Gastroesophageal sphincter (tissue), 4 donors: ENCODE results near the gene DDX1. TPM values are rescaled to one million over a fixed set of nuclear protein-coding genes. Genes with fewer than 3 reads are reported as not detected.

ENCODE experiments used
- ATAC-seq: fragments of 150-250 bp; one replicate; pipeline ENCODE4 v1.9.1; 2016; ENCODE audit warnings: mild to moderate bottlenecking, moderate library complexity
- H3K27ac ChIP-seq, 4 donors: fragments of 200-600 bp; sonication (generic) in 3 of 4; 1 replicate in 3 of 4; 2 replicates in 1 of 4; pipeline ENCODE4 v1.5.1; 2016 to 2019
- H3K27me3 ChIP-seq: fragments of 200-600 bp; sonication (generic); one replicate; pipeline ENCODE4 v1.5.1; 2019
- H3K36me3 ChIP-seq, 2 donors: fragments of 200-600 bp; sonication (generic); one replicate each; pipeline ENCODE4 v1.5.1; 2019; ENCODE audit warnings: control low read depth in 1 of 2
- H3K4me1 ChIP-seq, 3 donors: fragments of 200-600 bp; sonication (generic); 1 replicate in 2 of 3; 2 replicates in 1 of 3; pipeline ENCODE4 v1.5.1; 2016 to 2019; ENCODE audit warnings: control low read depth in 2 of 3
- H3K4me3 ChIP-seq, 2 donors: fragments of 200-600 bp; sonication (generic); one replicate each; pipeline ENCODE4 v1.5.1; 2019; ENCODE audit warnings: mild to moderate bottlenecking in 1 of 2, moderate library complexity in 1 of 2
- H3K9me3 ChIP-seq, 3 donors: fragments of 200-600 bp; sonication (generic); one replicate each; pipeline ENCODE4 v1.5.1; 2017 to 2019; ENCODE audit warnings: control low read depth in 2 of 3
- CTCF ChIP-seq, 4 experiments: fragments of 200-600 bp in 2 of 4; fragments of 450-650 bp in 2 of 4; sonication (generic) in 1 of 4; IDR thresholded peaks; one replicate each; pipeline ENCODE4 v1.5.1; 2017 to 2019; ENCODE audit warnings: antibody characterized with exemption in 4 of 4, mild to moderate bottlenecking in 2 of 4, moderate library complexity in 2 of 4
- EP300 ChIP-seq: sonication (generic); formaldehyde crosslinking; IDR thresholded peaks from one replicate; pipeline ENCODE4 v1.6.1; 2017; ENCODE audit warnings: antibody characterized with exemption, mild to moderate bottlenecking
- POLR2A ChIP-seq, 2 donors: fragments of 450-650 bp; IDR thresholded peaks; one replicate each; pipeline ENCODE4 v1.6.1; 2017; ENCODE audit warnings: antibody characterized with exemption in 2 of 2, mild to moderate bottlenecking in 2 of 2, moderate library complexity in 1 of 2
- POLR2AphosphoS5 ChIP-seq: sonication (generic); formaldehyde crosslinking; IDR thresholded peaks from one replicate; pipeline ENCODE4 v1.6.1; 2017; ENCODE audit warnings: antibody characterized with exemption
- WGBS, 2 donors: methylation state at CpG; one replicate each; pipeline ENCODE4 v1.1.5; 2018; ENCODE audit warnings: low coverage in 1 of 2; 5-methylcytosine and 5-hydroxymethylcytosine counted together
- total RNA-seq, 4 donors: library from RNA; depleted of rRNA; stranded (reverse); fragments of >200 nt; gene quantifications; one replicate each; pipeline ENCODE4 v1.1.0, GENCODE V29; 2016

The DDX1 gene
- total RNA-seq, 4 donors from 2014 or later, result 66.7 to 88.9 (median 67.4) TPM

GRCh38 chr2:15596968-15597367 lies 5.3 kb downstream of the DDX1 start:
- 73 to 77% methylated on average over 4 of the region's 4 CpGs for WGBS, 2 donors
- Histone ChIP-seq H3K4me1 (peaks cover 0 to 28% (median 13%) of the 10 kb centered on the region in 3 donors), H3K36me3 (peaks cover 15 to 69% of the 10 kb centered on the region in 2 donors), H3K27me3 (no peaks in the 10 kb centered on the region), H3K4me3 (no peak overlapping the region), H3K27ac (no peak overlapping the region), H3K9me3 (no peaks in the 10 kb centered on the region)
- no peak for ATAC-seq
- no peak for TF ChIP-seq EP300
- no peak for TF ChIP-seq POLR2A (IDR thresholded peaks at IDR 0.05)
- TF ChIP-seq POLR2AphosphoS5, result no peak
- TF ChIP-seq CTCF (IDR thresholded peaks at IDR 0.05), result no peak

- Histone ChIP-seq H3K27ac (no peak overlapping the region), H3K36me3 (peaks cover 15 to 99% of the 10 kb centered on the region in 2 donors), H3K4me1 (peaks cover 0 to 2% (median 0%) of the 10 kb centered on the region in 3 donors), H3K9me3 (no peaks in the 10 kb centered on the region), H3K27me3 (no peaks in the 10 kb centered on the region), H3K4me3 (no peak overlapping the region)
- no peak for ATAC-seq
- 88 to 100% methylated on average over 1 of the region's 1 CpG for WGBS, 2 donors
- TF ChIP-seq CTCF (IDR thresholded peaks at IDR 0.05), result no peak
- no peak for TF ChIP-seq POLR2AphosphoS5
- no peak for TF ChIP-seq EP300
- no peak for TF ChIP-seq POLR2A (IDR thresholded peaks at IDR 0.05)
These were observed 8.3 kb downstream of the DDX1 start for GRCh38 chr2:15599994-15600393.

- no peak for ATAC-seq
- Histone ChIP-seq H3K36me3 (peaks cover 24 to 100% of the 10 kb centered on the region in 2 donors), H3K9me3 (no peaks in the 10 kb centered on the region), H3K4me3 (no peak overlapping the region), H3K27me3 (no peaks in the 10 kb centered on the region), H3K27ac (no peak overlapping the region), H3K4me1 (no peaks in the 10 kb centered on the region)
- WGBS, 2 donors, result 86 to 100% methylated on average over 1 of the region's 1 CpG
- TF ChIP-seq EP300 (no peak), POLR2A (IDR thresholded peaks at IDR 0.05) (no peak), CTCF (IDR thresholded peaks at IDR 0.05) (no peak), POLR2AphosphoS5 (no peak)
These were observed 10.0 kb downstream of the DDX1 start for GRCh38 chr2:15601681-15602080.

GRCh38 chr2:15602393-15602792 lies 10.7 kb downstream of the DDX1 start:
- Histone ChIP-seq H3K36me3 (peaks cover 22 to 100% of the 10 kb centered on the region in 2 donors), H3K27me3 (no peaks in the 10 kb centered on the region), H3K4me3 (no peak overlapping the region), H3K9me3 (no peaks in the 10 kb centered on the region), H3K4me1 (no peaks in the 10 kb centered on the region), H3K27ac (no peak overlapping the region)
- no peak for TF ChIP-seq POLR2AphosphoS5
- TF ChIP-seq EP300, result no peak
- no peak for TF ChIP-seq POLR2A (IDR thresholded peaks at IDR 0.05)
- TF ChIP-seq CTCF (IDR thresholded peaks at IDR 0.05), result no peak
- WGBS, 2 donors, result 77 to 84% methylated on average over 8 of the region's 8 CpGs
- no peak for ATAC-seq

- no peaks in the 10 kb centered on the region for H3K4me1 ChIP-seq
- peaks cover 17 to 100% of the 10 kb centered on the region in 2 donors for H3K36me3 ChIP-seq
- no peak for ATAC-seq
- no peak overlapping the region for H3K27ac ChIP-seq
- WGBS, 2 donors, result 85 to 94% methylated on average over 3 of the region's 3 CpGs
- H3K27me3 ChIP-seq, result no peaks in the 10 kb centered on the region
- H3K9me3 ChIP-seq, result no peaks in the 10 kb centered on the region
- no peak overlapping the region for H3K4me3 ChIP-seq
- TF ChIP-seq POLR2AphosphoS5 (no peak), POLR2A (IDR thresholded peaks at IDR 0.05) (no peak), EP300 (no peak), CTCF (IDR thresholded peaks at IDR 0.05) (no peak)
These were observed 11.5 kb downstream of the DDX1 start for GRCh38 chr2:15603044-15603765.
